Upper lobe of left lung (tissue), 4 donors: ENCODE measurements around the gene KRTAP10-5.
"Not testable (repeated sequence)": the region's sequence is repeated elsewhere in the genome, so short reads cannot be mapped to it uniquely, and the experiment has no call there.

Source experiments
- POLR2A ChIP-seq, 4 donors: fragments of 450-650 bp; IDR thresholded peaks; one replicate each; pipeline ENCODE4 v1.5.1; 2016 to 2017; ENCODE audit warnings: antibody characterized with exemption in 4 of 4, mild to moderate bottlenecking in 2 of 4
- POLR2AphosphoS5 ChIP-seq, 2 donors: sonication (generic); formaldehyde crosslinking; IDR thresholded peaks; one replicate each; pipeline ENCODE4 v1.5.1; 2017; ENCODE audit warnings: antibody characterized with exemption in 2 of 2
- TF ChIP-seq, protein P1 (sequence below), 6 experiments: fragments of 450-650 bp in 4 of 6; fragments of 200-600 bp in 2 of 6; sonication (generic) in 2 of 6; IDR thresholded peaks; one replicate each; pipeline ENCODE4 v1.5.1; 2016 to 2019; ENCODE audit warnings: antibody characterized with exemption in 6 of 6

DNA sequence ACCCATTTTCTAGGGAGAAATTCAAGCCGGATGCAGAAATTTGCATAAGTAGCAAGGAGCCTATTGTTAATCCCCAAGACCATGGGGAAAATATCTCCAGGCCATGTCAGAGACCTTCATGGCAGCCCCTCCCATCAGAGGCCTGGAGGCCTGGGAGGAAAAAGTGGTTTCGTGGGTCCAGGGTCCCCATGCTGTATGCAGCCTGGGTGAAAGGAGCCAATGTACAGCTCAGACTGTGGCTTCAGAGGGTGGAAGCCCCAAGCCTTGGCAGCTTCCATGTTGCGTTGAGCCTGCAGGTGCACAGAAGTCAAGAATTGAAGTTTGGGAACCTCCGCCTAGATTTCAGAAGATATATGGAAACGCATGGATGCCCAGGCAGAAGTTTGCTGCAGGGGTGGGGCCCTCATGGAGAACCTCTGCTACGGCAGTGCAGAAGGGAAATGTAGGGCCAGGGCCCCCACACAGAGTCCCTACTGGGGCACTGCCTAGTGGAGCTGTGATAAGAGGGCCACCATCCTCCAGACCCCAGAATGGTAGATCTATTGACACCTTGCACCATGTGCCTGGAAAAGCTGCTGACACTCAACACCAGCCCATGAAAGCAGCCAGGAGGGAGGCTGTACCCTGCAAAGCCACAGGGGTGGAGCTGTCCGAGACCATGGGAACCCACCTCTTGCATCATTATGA is 29.9 kb upstream of the KRTAP10-5 start:
- TF ChIP-seq, protein P1, sequence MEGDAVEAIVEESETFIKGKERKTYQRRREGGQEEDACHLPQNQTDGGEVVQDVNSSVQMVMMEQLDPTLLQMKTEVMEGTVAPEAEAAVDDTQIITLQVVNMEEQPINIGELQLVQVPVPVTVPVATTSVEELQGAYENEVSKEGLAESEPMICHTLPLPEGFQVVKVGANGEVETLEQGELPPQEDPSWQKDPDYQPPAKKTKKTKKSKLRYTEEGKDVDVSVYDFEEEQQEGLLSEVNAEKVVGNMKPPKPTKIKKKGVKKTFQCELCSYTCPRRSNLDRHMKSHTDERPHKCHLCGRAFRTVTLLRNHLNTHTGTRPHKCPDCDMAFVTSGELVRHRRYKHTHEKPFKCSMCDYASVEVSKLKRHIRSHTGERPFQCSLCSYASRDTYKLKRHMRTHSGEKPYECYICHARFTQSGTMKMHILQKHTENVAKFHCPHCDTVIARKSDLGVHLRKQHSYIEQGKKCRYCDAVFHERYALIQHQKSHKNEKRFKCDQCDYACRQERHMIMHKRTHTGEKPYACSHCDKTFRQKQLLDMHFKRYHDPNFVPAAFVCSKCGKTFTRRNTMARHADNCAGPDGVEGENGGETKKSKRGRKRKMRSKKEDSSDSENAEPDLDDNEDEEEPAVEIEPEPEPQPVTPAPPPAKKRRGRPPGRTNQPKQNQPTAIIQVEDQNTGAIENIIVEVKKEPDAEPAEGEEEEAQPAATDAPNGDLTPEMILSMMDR (IDR thresholded peaks at IDR 0.05) = not testable (repeated sequence)
- not testable (repeated sequence) for TF ChIP-seq POLR2AphosphoS5, POLR2A (IDR thresholded peaks at IDR 0.05)
